GM12878 (cell line): Measurements from ENCODE around the gene RAB21. TPM values are rescaled to one million over a fixed set of nuclear protein-coding genes. Genes with fewer than 3 reads are reported as not detected.

Experiments
- ATAC-seq: fragments of 200-7000 bp; cut with Tn5 transposase; 3 replicates; pipeline ENCODE4 v1.9.1; 2020; ENCODE audit warnings: mild to moderate bottlenecking, moderate library complexity
- BruUV-seq: library from RNA; stranded (reverse); fragments of 400-500 nt; replicated peaks from 2 replicates; lab custom pipeline; 2021; lab: Mats Ljungman, UMichigan
- CTCF ChIA-PET: fragments of 300-600 bp; sonication (Branson Sonifier 250); formaldehyde crosslinking; extraction: SDS; loops from one replicate; lab custom pipeline; 2021; ENCODE audit warnings: inconsistent platforms; lab: Yijun Ruan, JAX
- POLR2A ChIA-PET: fragments of 350-600 bp; formaldehyde crosslinking; extraction: SDS; loops from one replicate; lab custom pipeline; 2021; ENCODE audit warnings: inconsistent platforms; lab: Charles Lee
- RAD21 ChIA-PET: fragments of 300-600 bp; sonication (Branson Sonifier 250); formaldehyde crosslinking; loops from one replicate; lab custom pipeline; 2023; ENCODE audit warnings: antibody characterized with exemption; ENCODE audit not compliant: unreplicated experiment; lab: Charles Lee
- SMC1A ChIA-PET: fragments of 300-600 bp; sonication (Branson Sonifier 250); formaldehyde crosslinking; loops from one replicate; lab custom pipeline; 2023; ENCODE audit not compliant: unreplicated experiment, uncharacterized antibody; lab: Charles Lee
- DNase-seq: peaks from one replicate; pipeline ENCODE4 v3.0.0-alpha.2; 2011; ENCODE audit warnings: low read depth, low spot score
- FAIRE-seq: peaks from 3 replicates; lab custom pipeline; 2011; peaks lifted over from hg19 to GRCh38; lab: Jason Lieb, UNC
- H2AFZ ChIP-seq: 2 replicates; pipeline ENCODE4 v1.6.0; 2011; ENCODE audit warnings: low read depth, low read length, control low read depth; ENCODE audit not compliant: control insufficient read depth
- H3K27ac ChIP-seq: 2 replicates; pipeline ENCODE4 v1.5.1; 2011; ENCODE audit warnings: control low read depth; ENCODE audit not compliant: control insufficient read depth, insufficient read depth
- H3K27me3 ChIP-seq, 2 experiments: replicated peaks in 1 of 2; 2 replicates each; pipeline versions ENCODE4 v1.6.0 to v1.6.1; 2011; ENCODE audit warnings: low read length in 1 of 2; ENCODE audit not compliant: control insufficient read depth in 2 of 2, insufficient read depth in 2 of 2
- H3K36me3 ChIP-seq, 2 experiments: 2 replicates each; pipeline ENCODE4 v1.5.1; 2011; ENCODE audit warnings: low read length in 1 of 2; ENCODE audit not compliant: control insufficient read depth in 2 of 2, insufficient read depth in 2 of 2
- H3K4me1 ChIP-seq: 2 replicates; pipeline ENCODE4 v1.6.1; 2011; ENCODE audit warnings: mild to moderate bottlenecking, low read length, moderate library complexity, mixed read lengths; ENCODE audit not compliant: control insufficient read depth, insufficient read depth
- H3K4me2 ChIP-seq: 2 replicates; pipeline ENCODE4 v1.6.0; 2011; ENCODE audit warnings: control low read depth; ENCODE audit not compliant: control insufficient read depth, insufficient read depth
- H3K4me3 ChIP-seq: fragments of 200-600 bp; sonication (generic); 2 replicates; pipeline ENCODE4 v1.5.1; 2016
- H3K79me2 ChIP-seq: 2 replicates; pipeline ENCODE4 v1.6.0; 2011; ENCODE audit warnings: low read length; ENCODE audit not compliant: control insufficient read depth, insufficient read depth
- H3K9ac ChIP-seq: 2 replicates; pipeline ENCODE4 v1.8.0; 2011; ENCODE audit warnings: low read length, control low read depth, mixed read lengths; ENCODE audit not compliant: control insufficient read depth, insufficient read depth
- H3K9me3 ChIP-seq: replicated peaks from 3 replicates; pipeline ENCODE4 v1.5.1; 2011; ENCODE audit warnings: mild to moderate bottlenecking, low read length; ENCODE audit not compliant: control insufficient read depth, insufficient read depth
- H4K20me1 ChIP-seq: 2 replicates; pipeline ENCODE4 v1.6.0; 2011; ENCODE audit not compliant: control insufficient read depth, insufficient read depth
- IKZF1 ChIP-seq: fragments of 450-650 bp; conservative IDR thresholded peaks from 2 replicates; pipeline ENCODE4 v1.6.1; 2017; ENCODE audit warnings: antibody characterized with exemption, mild to moderate bottlenecking
- NFIC ChIP-seq: IDR thresholded peaks from 2 replicates; pipeline ENCODE4 v1.6.1; 2012; ENCODE audit warnings: low read depth, mild to moderate bottlenecking, inconsistent platforms, low read length, moderate library complexity
- PAX5 ChIP-seq: IDR thresholded peaks from 2 replicates; pipeline ENCODE4 v1.6.1; 2011; ENCODE audit warnings: low read depth, low read length, borderline replicate concordance
- SIN3A ChIP-seq: IDR thresholded peaks from 2 replicates; pipeline ENCODE4 v1.6.1; 2012; ENCODE audit warnings: low read depth, low read length, improper control_type of control experiment
- SIX5 ChIP-seq: IDR thresholded peaks from 2 replicates; pipeline ENCODE4 v1.6.1; 2011; ENCODE audit warnings: mild to moderate bottlenecking, low read depth, low read length, moderate library complexity; ENCODE audit not compliant: severe bottlenecking
- SMARCA5 ChIP-seq: fragments of 450-650 bp; IDR thresholded peaks from 2 replicates; pipeline ENCODE4 v1.6.1; 2017; ENCODE audit warnings: mild to moderate bottlenecking
- SPI1 ChIP-seq: IDR thresholded peaks from 2 replicates; pipeline ENCODE4 v1.6.1; 2011; ENCODE audit warnings: low read depth, mild to moderate bottlenecking, low read length, moderate library complexity, borderline replicate concordance; ENCODE audit not compliant: insufficient read depth
- STAT3 ChIP-seq: IDR thresholded peaks from 2 replicates; pipeline ENCODE4 v1.6.1; 2011; ENCODE audit warnings: low read depth, low read length, improper control_type of control experiment
- WGBS: methylation state at CpG from one replicate; pipeline ENCODE4 v1.1.6; 2016; ENCODE audit warnings: low lambda C conversion rate; ENCODE audit not compliant: insufficient replicate concordance, insufficient coverage; ENCODE audit errors: missing lambda C conversion rate; 5-methylcytosine and 5-hydroxymethylcytosine counted together
- in situ Hi-C: fragments of 300-500 bp; cut with MboI; formaldehyde crosslinking; loops from 9 replicates; pipeline ENCODE4 v1.14.3; 2018; ENCODE audit warnings: mixed read lengths
- intact Hi-C: fragments of 100-400 bp; cut with micrococcal nuclease; formaldehyde crosslinking; loops from one replicate; pipeline ENCODE4 v1.14.2; 2022; ENCODE audit not compliant: unreplicated experiment
- polyA plus RNA-seq, 11 experiments: library from polyadenylated mRNA; depleted of rRNA in 4 of 11; unstranded in 6 of 11; stranded (reverse) in 5 of 11; fragments of >200 nt; fragmentation: Nextera tagmentation in 4 of 11; fragmentation: Illumina TruSeq in 1 of 11; extraction: Ambion mirVana in 4 of 11; extraction: Trizol in 1 of 11; gene quantifications; 1 replicate in 1 of 11; 2 replicates in 10 of 11; pipeline versions ENCODE4 v1.2.1 to v1.2.3, GENCODE V29; 2011 to 2016; ENCODE audit warnings: inconsistent platforms in 2 of 11, missing spikeins in 2 of 11, low read depth in 1 of 11
- total RNA-seq, 4 experiments: library from RNA; depleted of rRNA in 3 of 4; stranded (reverse); fragments of >200 nt in 3 of 4; fragmentation: Illumina TruSeq in 1 of 4; extraction: Trizol in 1 of 4; gene quantifications; 2 replicates each; pipeline versions ENCODE4 v1.2.1 to v1.2.3, GENCODE V29; 2013 to 2021
- TF ChIP-seq, protein P1 (sequence below): fragments of 450-650 bp; IDR thresholded peaks from 2 replicates; pipeline ENCODE4 v1.6.1; 2016; ENCODE audit warnings: mild to moderate bottlenecking, moderate library complexity, borderline replicate concordance
- TF ChIP-seq, protein P2 (sequence below), 3 experiments: IDR thresholded peaks in 2 of 3; conservative IDR thresholded peaks in 1 of 3; 2 replicates each; pipeline ENCODE4 v1.5.1; 2011; ENCODE audit warnings: low read depth in 3 of 3, low read length in 3 of 3, mild to moderate bottlenecking in 3 of 3, control low read depth in 2 of 3, moderate library complexity in 2 of 3, inconsistent platforms in 1 of 3, mixed read lengths in 1 of 3; ENCODE audit not compliant: control insufficient read depth in 2 of 3, insufficient read depth in 1 of 3; ENCODE audit errors: extremely low read depth in 1 of 3
- TF ChIP-seq, protein P3 (sequence below): IDR thresholded peaks from 2 replicates; pipeline ENCODE4 v1.6.1; 2012; ENCODE audit warnings: low read depth, low read length, improper control_type of control experiment
- TF ChIP-seq, protein P4 (sequence below): IDR thresholded peaks from 2 replicates; pipeline ENCODE4 v1.6.1; 2011; ENCODE audit warnings: low read depth, low read length, improper control_type of control experiment, borderline replicate concordance
- TF ChIP-seq, protein P5 (sequence below): IDR thresholded peaks from 2 replicates; pipeline ENCODE4 v1.6.1; 2012; ENCODE audit warnings: low read depth, low read length, improper control_type of control experiment

The RAB21 gene
- total and polyA plus RNA-seq, 10 of the 15 experiments (the other 5 are each of a cell fraction or from before 2014, with no cell fraction given), result 2.8 to 42.8 (median 16.1) TPM

DNA sequence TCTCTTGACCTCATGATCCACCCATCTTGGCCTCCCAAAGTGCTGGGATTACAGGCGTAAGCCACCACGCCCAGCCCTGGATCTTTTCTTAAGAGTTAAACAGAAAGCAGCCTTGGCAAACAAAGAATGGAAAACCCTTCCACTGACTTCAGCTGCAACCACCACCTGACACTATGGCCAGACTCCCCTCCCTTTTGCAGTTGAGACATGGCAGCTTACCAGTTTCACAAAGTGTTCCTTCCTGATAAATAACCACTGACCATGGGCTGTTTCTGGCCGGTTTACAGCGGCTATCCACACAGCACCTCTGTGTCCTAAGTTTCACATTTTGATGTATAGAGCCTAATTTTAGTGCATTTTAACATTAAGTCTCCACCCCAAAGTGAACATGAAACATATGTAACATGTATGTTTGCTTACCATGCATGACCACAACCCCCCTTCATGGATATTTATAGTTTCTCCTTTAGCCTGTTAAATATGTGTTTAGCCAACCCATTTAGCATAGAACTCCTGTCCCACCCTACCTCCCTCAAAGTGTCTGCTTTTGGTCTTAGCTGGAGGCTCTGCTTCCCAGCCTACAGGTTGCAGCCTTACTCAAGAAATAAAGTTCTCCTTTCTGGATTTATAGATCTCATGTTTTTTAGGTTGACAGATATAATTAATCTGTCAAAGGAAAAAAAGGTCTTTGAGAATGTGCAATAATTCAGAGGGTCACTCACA, 32.7 kb upstream of the RAB21 start:
- 97% methylated on average over 4 of the region's 4 CpGs for WGBS
- no TSS peak for BruUV-seq
- Histone ChIP-seq H3K36me3 (no peaks in the 10 kb centered on the region), H3K4me3 (no peak overlapping the region), H3K27ac (no peak overlapping the region), H3K4me2 (no peak overlapping the region), H3K79me2 (no peaks in the 10 kb centered on the region), H3K9me3 (no peaks in the 10 kb centered on the region), H4K20me1 (no peaks in the 10 kb centered on the region), H3K4me1 (no peaks in the 10 kb centered on the region), H2AFZ (no peak overlapping the region)
- intact Hi-C loops (no loop called here), in situ Hi-C loops (no loop called here)
- ChIA-PET SMC1A (interaction anchor here (1.1 to 1.4 kb wide), 2 partner anchors 25 to 35 kb away, joined by 3 to 5 read pairs; no protein-coding TSS in a partner anchor), RAD21 (no interaction called here), POLR2A (no interaction called here)
- no peak for FAIRE-seq
- TF ChIP-seq, protein P1, sequence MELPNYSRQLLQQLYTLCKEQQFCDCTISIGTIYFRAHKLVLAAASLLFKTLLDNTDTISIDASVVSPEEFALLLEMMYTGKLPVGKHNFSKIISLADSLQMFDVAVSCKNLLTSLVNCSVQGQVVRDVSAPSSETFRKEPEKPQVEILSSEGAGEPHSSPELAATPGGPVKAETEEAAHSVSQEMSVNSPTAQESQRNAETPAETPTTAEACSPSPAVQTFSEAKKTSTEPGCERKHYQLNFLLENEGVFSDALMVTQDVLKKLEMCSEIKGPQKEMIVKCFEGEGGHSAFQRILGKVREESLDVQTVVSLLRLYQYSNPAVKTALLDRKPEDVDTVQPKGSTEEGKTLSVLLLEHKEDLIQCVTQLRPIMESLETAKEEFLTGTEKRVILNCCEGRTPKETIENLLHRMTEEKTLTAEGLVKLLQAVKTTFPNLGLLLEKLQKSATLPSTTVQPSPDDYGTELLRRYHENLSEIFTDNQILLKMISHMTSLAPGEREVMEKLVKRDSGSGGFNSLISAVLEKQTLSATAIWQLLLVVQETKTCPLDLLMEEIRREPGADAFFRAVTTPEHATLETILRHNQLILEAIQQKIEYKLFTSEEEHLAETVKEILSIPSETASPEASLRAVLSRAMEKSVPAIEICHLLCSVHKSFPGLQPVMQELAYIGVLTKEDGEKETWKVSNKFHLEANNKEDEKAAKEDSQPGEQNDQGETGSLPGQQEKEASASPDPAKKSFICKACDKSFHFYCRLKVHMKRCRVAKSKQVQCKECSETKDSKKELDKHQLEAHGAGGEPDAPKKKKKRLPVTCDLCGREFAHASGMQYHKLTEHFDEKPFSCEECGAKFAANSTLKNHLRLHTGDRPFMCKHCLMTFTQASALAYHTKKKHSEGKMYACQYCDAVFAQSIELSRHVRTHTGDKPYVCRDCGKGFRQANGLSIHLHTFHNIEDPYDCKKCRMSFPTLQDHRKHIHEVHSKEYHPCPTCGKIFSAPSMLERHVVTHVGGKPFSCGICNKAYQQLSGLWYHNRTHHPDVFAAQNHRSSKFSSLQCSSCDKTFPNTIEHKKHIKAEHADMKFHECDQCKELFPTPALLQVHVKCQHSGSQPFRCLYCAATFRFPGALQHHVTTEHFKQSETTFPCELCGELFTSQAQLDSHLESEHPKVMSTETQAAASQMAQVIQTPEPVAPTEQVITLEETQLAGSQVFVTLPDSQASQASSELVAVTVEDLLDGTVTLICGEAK, result no peak
- TF ChIP-seq, protein P2, sequence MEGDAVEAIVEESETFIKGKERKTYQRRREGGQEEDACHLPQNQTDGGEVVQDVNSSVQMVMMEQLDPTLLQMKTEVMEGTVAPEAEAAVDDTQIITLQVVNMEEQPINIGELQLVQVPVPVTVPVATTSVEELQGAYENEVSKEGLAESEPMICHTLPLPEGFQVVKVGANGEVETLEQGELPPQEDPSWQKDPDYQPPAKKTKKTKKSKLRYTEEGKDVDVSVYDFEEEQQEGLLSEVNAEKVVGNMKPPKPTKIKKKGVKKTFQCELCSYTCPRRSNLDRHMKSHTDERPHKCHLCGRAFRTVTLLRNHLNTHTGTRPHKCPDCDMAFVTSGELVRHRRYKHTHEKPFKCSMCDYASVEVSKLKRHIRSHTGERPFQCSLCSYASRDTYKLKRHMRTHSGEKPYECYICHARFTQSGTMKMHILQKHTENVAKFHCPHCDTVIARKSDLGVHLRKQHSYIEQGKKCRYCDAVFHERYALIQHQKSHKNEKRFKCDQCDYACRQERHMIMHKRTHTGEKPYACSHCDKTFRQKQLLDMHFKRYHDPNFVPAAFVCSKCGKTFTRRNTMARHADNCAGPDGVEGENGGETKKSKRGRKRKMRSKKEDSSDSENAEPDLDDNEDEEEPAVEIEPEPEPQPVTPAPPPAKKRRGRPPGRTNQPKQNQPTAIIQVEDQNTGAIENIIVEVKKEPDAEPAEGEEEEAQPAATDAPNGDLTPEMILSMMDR (IDR thresholded peaks at IDR 0.05 in 2 of 3, conservative IDR thresholded peaks at IDR 0.05 in 1 of 3; ENCODE audit: control insufficient read depth in 2 of 3, extremely low read depth in 1 of 3, insufficient read depth in 1 of 3, low read depth in 3 of 3, low read length in 3 of 3), result no peak
- TF ChIP-seq PAX5 (no peak), SPI1 (no peak), SMARCA5 (no peak), SIN3A (no peak), STAT3 (no peak), NFIC (no peak), IKZF1 (no peak), SIX5 (no peak)
- TF ChIP-seq, protein P3, sequence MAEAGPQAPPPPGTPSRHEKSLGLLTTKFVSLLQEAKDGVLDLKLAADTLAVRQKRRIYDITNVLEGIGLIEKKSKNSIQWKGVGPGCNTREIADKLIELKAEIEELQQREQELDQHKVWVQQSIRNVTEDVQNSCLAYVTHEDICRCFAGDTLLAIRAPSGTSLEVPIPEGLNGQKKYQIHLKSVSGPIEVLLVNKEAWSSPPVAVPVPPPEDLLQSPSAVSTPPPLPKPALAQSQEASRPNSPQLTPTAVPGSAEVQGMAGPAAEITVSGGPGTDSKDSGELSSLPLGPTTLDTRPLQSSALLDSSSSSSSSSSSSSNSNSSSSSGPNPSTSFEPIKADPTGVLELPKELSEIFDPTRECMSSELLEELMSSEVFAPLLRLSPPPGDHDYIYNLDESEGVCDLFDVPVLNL, result no peak
- TF ChIP-seq, protein P4, sequence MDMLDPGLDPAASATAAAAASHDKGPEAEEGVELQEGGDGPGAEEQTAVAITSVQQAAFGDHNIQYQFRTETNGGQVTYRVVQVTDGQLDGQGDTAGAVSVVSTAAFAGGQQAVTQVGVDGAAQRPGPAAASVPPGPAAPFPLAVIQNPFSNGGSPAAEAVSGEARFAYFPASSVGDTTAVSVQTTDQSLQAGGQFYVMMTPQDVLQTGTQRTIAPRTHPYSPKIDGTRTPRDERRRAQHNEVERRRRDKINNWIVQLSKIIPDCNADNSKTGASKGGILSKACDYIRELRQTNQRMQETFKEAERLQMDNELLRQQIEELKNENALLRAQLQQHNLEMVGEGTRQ, result no peak
- TF ChIP-seq, protein P5, sequence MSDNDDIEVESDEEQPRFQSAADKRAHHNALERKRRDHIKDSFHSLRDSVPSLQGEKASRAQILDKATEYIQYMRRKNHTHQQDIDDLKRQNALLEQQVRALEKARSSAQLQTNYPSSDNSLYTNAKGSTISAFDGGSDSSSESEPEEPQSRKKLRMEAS, result no peak
- TF ChIP-seq, all 136 proteins: peak for 0
- Histone ChIP-seq H3K9ac (no peak overlapping the region), H3K27me3 (no peaks in the 10 kb centered on the region)
- ATAC-seq (no peak), DNase-seq (no peak)
- CTCF ChIA-PET, result interaction anchor here (1.2 kb wide), 1 partner anchor 13 kb away, joined by 3 read pairs; no protein-coding TSS in a partner anchor
